ENCODE results near the gene EDAR.

EDAR gene

DNA sequence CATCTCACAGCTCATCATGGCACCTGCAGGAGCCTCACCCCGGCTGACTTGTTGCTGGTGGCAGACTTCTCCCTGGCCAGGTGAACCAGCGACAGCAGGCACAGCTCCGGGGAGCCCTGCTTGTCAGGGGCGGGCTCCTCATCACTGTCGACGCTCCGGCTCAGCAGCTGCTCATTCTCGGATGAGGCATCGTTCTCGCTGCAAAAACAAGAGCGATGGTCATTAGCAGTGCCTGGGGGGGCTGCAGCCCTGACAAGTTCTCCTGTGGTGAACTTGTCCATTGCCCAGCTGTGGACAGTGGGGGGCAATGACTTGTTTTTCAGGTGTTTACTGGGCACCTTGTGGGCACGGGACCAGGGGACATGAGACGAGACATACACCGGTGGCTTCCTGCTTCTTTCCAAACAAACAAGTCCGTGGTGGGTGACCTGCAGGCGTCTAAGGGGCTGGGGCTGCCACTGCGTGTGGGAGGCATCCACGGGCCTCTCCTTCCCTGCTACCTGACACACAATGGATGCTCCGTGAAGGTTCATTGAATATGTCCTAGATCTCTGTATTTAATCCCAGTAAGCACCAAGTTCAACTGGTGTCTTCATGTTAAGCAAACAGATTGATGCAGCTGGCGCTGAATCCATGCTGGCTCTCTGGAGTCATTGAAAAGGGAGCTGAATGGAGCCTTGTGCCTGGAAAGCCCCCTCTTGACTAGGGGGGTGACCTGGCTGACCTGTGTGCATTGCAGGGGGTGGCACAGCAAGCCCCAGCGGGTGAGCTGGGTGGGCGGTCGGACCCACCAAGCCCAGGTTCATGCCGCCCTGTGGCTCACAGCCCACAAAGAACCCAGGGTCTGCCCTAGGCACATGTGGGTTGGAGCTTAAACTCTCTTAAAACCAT lies 81.0 kb downstream of the EDAR start:
- no peak for DNase-seq

DNA sequence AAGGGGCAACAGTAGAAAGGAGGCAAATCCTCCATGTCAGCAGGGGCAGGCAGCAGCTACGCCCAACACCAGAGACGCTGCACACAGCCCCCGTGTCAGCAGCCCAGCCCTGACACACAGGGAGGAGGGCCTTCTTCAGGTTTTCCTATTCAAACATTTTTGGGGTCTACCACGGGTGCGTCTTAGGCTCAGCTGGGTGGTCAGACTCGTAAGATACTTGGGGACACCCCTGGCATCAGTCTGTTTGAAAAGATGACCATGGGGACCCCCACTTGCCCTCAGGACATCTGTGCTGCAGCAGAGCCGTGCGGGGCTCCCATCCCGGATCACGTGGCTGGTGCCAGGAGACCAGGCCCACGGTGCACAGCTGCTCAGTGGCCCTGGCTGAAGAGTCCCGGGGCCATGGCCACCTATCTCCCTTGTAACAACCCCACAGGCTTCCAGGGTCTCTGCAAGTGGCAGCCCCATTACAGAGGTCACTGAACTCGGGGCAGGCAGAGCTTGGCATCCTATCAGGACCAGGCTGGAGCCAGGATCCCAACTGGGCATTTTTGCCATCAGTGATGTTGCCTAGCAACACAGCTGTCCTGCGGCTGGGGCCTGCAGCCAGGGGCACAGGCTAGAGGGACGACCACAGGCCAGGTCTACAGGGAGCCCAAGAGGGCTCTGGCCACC lies 82.5 kb downstream of the EDAR start:
- no peak for DNase-seq

DNA sequence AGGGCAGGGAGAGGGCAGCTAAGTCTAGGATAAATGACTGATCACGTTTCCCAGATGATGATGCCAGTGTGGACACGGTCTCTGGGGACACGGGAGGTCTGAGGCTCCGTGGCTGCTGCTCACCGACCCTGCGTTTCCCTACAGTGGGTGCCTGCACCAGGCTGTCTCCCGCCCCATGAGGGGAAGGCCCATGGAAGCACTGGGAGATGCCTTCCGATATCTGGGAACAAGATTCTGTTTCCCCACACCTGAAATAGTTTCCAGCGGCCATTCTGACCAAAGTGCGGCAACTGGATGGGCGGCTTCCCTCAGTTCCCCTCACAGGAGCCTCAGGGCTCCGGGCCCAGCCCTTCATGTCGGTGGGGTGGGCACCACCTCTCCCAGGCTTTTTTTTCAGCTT lies 83.1 kb downstream of the EDAR start:
- DNase-seq, result no peak

DNA sequence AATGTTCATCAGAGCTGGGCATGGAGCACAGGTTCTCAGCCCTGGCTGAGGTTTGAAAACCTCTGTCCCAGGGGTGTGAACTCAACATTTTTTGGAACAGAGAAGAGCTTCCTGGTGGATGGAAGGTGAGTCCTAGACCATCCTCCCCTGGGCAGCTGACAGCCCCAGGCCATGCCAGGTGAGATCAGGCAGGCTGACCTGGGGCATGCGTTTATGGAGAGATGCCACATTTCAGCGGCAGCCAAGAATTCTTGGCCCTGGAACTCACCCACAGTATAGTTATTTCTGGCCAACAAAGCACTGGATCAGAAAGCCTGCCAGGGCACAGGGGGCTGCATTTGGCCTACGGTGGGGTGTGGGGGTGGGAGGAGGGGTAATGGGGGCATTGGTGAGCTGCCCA lies 83.8 kb downstream of the EDAR start:
- DNase-seq, result no peak

DNA sequence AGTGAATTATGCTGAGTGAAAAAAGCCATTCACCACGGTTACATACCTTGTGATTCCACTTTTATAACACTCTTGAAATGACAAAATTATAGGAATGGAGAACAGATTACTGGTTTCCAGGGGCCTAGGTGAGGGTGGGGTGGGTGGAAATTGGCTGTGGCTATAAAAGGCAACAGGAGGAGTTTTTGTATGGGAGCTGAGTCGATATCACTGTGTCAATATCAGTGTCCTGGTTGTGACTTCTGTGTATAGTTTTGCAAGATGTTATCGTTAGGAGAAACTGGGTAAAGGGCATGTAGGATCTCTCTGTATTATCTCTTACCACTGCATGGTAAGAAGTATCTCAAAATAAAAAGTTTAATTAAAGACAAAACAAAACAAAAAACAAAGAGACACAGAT lies 84.3 kb downstream of the EDAR start:
- DNase-seq, result no peak

GRCh38 chr2:108898315-108899082 lies 90.5 kb downstream of the EDAR start:
- no peak for DNase-seq

DNA sequence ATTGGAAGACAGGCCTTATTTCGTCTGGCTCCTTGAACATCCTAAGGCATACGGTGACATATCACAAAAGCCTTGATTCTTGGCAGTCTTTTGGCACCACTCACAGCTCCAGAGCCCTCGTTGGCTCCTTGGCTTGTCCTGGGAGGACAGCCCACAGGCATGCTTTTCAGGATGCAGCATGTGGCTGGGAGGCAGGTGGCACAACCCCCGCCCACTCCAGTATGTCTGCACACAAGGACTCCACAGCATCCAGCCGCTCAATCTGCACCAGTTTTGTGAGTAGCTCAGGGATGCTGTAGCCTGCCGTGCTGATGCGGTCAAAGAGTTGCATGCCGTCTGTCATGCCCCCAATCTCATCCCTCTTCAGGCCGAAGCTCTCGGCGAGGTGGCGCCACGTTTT lies 92.3 kb downstream of the EDAR start:
- DNase-seq, result no peak

DNA sequence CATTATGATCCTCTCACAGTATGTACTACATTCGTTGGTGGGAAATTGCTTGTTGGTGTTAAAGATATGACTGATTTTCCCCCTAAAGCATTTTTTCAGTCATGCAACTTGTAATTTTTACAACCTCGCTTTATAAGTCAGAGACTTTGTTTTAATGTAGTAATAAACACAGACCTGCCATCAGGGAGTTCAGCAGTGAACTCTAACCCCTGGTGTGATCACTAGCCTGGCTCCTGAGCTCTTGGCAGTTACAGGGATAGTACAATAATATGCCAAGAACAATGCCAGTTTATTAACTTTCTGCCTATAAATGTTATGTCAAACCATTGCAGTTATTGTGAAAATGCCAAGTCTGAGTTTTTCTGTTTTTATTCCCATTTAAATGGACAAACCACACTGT lies 93.8 kb downstream of the EDAR start:
- no peak for DNase-seq

DNA sequence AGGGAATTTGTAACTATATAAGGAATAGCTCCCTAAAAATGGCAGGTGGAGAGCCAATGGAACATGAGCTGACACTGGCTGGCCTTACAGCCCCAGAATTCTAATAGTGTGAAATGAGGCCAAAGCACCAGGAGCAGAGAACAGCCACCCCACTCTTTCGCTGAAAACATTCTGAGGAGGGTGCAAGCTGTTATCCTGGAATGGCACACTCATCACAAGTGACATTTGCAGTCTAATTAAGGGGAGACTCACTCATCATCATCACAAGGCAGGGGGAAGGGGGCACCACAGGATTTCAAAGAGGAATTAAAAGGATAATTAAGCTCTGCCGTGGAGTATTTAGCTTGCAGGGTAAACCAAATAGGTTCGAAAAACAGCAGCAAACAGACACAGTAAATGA lies 94.3 kb downstream of the EDAR start:
- no peak for DNase-seq

GRCh38 chr2:108893277-108893676 lies 95.7 kb downstream of the EDAR start:
- no peak for DNase-seq

GRCh38 chr2:108889907-108890306 lies 99.1 kb downstream of the EDAR start:
- DNase-seq, result no peak

DNA sequence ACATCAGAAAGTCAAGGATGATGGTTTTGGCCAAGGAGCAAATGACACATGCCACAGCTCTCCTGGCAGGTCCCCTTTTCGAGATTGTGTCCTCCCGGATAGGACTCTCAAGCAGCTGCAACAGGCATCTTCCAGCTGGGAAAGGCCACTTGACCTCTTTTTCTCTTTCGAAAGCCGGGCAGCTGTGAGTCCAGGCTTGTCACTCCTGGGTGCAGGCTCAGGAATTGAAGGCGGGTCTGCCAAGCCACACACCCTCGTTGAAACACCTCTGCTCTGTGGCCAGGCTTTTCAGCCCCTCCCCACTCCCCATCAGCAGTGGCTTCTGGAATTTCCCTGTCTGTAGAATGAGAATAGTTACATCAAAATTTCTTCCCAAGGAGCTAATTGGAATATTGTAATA lies 104.4 kb downstream of the EDAR start:
- DNase-seq, result no peak

GRCh38 chr2:108878276-108878675 lies 110.7 kb downstream of the EDAR start:
- no peak for DNase-seq

GRCh38 chr2:108877506-108877905 lies 111.5 kb downstream of the EDAR start:
- DNase-seq, result no peak

DNA sequence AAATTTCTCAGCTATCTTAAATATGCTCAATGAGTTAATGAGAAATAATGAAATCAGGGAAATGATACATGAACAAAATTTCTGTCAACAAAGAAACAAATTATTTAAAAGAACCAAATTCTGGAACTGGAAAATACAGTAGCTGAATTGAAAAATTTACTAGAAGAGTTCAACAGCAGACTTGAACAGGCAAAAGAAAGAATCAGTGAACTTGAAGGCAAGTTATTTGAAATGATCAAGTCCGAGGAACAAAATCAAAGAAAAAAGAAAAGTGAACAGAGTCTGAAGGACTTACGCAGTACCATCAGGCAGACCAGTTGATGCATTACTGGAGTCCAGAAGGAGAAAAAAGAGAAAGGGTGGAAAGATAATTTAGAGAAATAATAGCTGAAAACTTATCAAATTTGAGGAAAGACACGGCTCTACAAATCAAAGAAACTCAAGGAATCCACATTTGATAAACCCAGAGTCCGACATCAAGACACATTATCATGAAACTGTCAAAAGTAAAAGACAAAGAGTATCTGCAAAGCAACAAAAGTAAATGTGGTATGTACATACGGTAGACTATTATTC lies 118.9 kb downstream of the EDAR start:
- no peak for DNase-seq

DNA sequence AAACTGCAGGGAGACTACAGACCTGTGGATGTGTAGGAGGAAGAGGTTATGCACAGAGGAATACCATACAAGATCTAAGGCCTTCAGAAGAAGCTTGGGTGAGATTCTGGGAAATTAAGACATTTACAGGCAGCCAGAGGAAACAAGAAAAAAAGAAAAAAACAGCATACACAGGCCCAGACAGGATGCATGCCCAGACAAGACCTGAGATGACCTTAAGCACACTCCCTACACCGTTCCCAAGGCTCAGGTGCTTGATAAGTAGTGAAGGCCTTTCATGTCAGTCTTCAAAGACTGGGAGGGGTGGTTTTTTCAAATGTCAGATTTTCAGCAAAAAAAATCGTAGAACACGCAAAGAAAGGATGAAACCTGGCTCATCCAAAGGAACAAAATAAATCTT lies 119.5 kb downstream of the EDAR start:
- no peak for DNase-seq

GRCh38 chr2:108868911-108869310 lies 120.1 kb downstream of the EDAR start:
- DNase-seq, result no peak

DNA sequence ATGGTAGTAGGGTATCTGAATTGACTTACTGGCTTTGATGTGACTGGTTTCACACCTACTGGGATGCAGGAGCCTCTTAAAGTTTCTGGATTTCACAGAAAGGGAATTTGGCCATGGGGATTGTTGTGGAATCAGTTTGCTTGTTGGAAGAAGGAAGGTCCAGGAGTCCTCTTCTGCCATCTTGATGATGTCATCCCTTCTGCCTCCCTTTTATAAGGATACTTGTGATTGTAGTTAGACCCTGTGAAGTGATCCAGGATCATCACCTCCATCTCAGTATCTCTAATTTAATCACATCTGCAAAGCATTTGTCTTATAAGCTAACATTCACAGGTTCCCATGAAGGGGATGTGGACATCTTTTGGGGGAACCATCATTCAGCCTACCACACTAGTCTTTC lies 123.0 kb downstream of the EDAR start:
- no peak for DNase-seq

GRCh38 chr2:108858894-108859293 lies 130.1 kb downstream of the EDAR start:
- no peak for DNase-seq

DNA sequence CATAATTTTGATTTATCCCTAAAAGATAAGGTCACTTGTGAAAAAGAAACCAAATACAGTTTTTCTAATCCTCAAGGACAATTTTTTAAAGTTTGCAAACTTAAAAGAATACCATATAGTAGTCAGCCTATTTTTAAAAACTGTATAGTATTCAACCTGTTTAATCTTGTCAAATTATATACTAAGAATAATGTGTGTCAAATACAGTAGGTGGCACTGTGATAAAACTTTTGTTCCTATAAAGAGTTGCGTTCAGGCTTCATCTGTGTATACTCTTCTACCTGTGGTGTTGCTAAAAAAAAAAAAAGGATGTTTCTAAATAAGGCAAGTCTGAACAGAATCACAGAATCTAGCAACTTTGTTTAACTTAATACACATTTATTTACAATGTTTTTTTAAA lies 133.8 kb downstream of the EDAR start:
- no peak for DNase-seq

GRCh38 chr2:108854484-108854883 lies 134.5 kb downstream of the EDAR start:
- DNase-seq, result no peak

DNA sequence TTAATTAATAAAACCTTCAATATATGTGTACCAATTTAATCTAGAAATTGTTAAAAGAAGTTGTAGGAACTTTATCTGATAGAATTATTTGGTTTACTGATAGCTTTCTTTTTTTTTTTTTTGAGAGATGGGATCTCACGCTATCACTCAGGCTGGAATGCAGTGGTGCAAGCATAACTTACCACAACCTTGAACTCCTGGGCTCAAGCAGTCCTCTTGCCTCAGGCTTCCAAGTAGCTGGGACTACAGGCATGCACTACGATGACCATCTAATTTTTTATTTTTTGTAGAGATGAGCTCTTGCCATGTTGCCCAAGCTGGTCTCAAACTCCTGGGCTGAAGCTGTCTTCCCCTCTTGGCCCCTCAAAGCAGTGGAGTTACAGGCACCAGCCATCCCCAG lies 135.6 kb downstream of the EDAR start:
- no peak for DNase-seq

DNA sequence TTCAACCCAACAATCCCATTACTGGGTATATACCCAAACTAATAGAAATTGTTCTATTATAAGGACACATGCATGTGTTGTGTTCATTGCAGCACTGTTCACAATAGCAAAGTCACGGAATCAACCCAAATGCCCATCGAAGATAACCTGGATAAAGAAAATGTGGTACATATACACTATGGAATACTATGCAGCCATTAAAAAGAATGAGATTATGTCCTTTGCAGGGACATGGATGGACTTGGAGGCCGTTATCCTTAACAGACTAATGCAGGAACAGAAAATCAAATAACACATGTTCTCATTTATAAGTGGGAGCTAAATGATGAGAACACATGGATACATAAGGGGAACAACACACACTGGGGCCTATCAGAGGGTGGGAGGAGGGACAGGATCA lies 136.6 kb downstream of the EDAR start:
- no peak for DNase-seq
